Stimulated activated CD8-positive, alpha-beta memory T cell treated with anti-CD3 and anti-CD28 coated beads, Interleukin-4, amount 100 ng/mL, for 24 hours (primary cell): ENCODE results near the gene LSP1.

Source experiments
- DNase-seq: peaks from one replicate; pipeline ENCODE4 v3.0.0-alpha.2; 2020; ENCODE audit warnings: low read depth

LSP1 gene

GRCh38 chr11:1848640-1849430 is 4.0 kb upstream of the LSP1 start:
- no peak for DNase-seq

GRCh38 chr11:1851468-1852180 is 1.3 kb upstream of the LSP1 start:
- no peak for DNase-seq

GRCh38 chr11:1852271-1852876 is 510 bp upstream of the LSP1 start:
- no peak for DNase-seq

- DNase-seq, result no peak
Observed at GRCh38 chr11:1853376-1854131, 670 bp downstream of the LSP1 start.

- no peak for DNase-seq
Observed at GRCh38 chr11:1854132-1854948, 1.5 kb downstream of the LSP1 start.

GRCh38 chr11:1854949-1855885 is 2.3 kb downstream of the LSP1 start:
- DNase-seq, result peak; percentile 36

- no peak for DNase-seq
Observed at GRCh38 chr11:1855886-1856265, 3.0 kb downstream of the LSP1 start.

GRCh38 chr11:1856306-1857005 is 3.6 kb downstream of the LSP1 start:
- DNase-seq, result no peak

GRCh38 chr11:1857064-1857463 is 4.2 kb downstream of the LSP1 start:
- no peak for DNase-seq

- DNase-seq, result no peak
Observed at GRCh38 chr11:1858154-1858553, 5.3 kb downstream of the LSP1 start.

GRCh38 chr11:1858576-1858975 is 5.7 kb downstream of the LSP1 start:
- DNase-seq, result no peak

- no peak for DNase-seq
Observed at GRCh38 chr11:1859004-1859403, 6.1 kb downstream of the LSP1 start.

GRCh38 chr11:1860108-1860507 is 7.2 kb downstream of the LSP1 start:
- DNase-seq, result no peak

- no peak for DNase-seq
Observed at GRCh38 chr11:1861435-1862411, 8.8 kb downstream of the LSP1 start.

- no peak for DNase-seq
Observed at GRCh38 chr11:1862588-1863351, 9.9 kb downstream of the LSP1 start.

- DNase-seq, result no peak
Observed at GRCh38 chr11:1863352-1864216, 10.7 kb downstream of the LSP1 start.

GRCh38 chr11:1864231-1864630 is 11.3 kb downstream of the LSP1 start:
- no peak for DNase-seq
